ENCODE data around the gene PTP4A2. TPM values are rescaled to one million over a fixed set of nuclear protein-coding genes. Genes with fewer than 3 reads are reported as not detected.
"Not testable (repeated sequence)": the region's sequence is repeated elsewhere in the genome, so short reads cannot be mapped to it uniquely, and the experiment has no call there.

PTP4A2 gene
- total RNA-seq, 1 experiment from 2014 or later: 169 TPM

GRCh38 chr1:31951276-31951675 lies 13.1 kb upstream of the PTP4A2 start:
- Mint-ChIP-seq H3K4me1 (ENCODE audit: low read depth, unreplicated experiment) (peaks cover 17% of the 10 kb centered on the region), H3K27ac (ENCODE audit: unreplicated experiment) (no peak overlapping the region), H3K27me3 (ENCODE audit: insufficient read depth, unreplicated experiment) (no peaks in the 10 kb centered on the region), H3K4me3 (ENCODE audit: unreplicated experiment) (no peak overlapping the region), H3K36me3 (ENCODE audit: insufficient read depth, unreplicated experiment) (peaks cover 5% of the 10 kb centered on the region), H3K9me3 (ENCODE audit: unreplicated experiment) (no peaks in the 10 kb centered on the region)
- CTCF ChIA-PET: interaction anchor here (1.3 kb wide), 1 partner anchor 13 kb away, joined by 3 read pairs; no protein-coding TSS in a partner anchor
- POLR2A ChIA-PET: no interaction called here
- no TSS peak for BruUV-seq (replicated peaks)
- Histone ChIP-seq H3K9me3 (no peaks in the 10 kb centered on the region), H3K4me1 (peaks cover 20% of the 10 kb centered on the region), H3K36me3 (ENCODE audit: control insufficient read depth, insufficient read depth, low read length) (no peaks in the 10 kb centered on the region), H3K27me3 (replicated peaks; ENCODE audit: control insufficient read depth, insufficient read depth, low read length) (no peaks in the 10 kb centered on the region), H3K4me3 (ENCODE audit: low read depth, low read length) (no peak overlapping the region)
- DNase-seq: no peak
- TF ChIP-seq CTCF (IDR thresholded peaks at IDR 0.05; ENCODE audit: insufficient read depth in 1 of 2, low read depth in 1 of 2, low read length in 1 of 2, severe bottlenecking in 1 of 2, unreplicated experiment in 1 of 2): no peak
- intact Hi-C loops (cut with micrococcal nuclease; ENCODE audit: unreplicated experiment): no loop called here

- no peak for TF ChIP-seq CTCF (IDR thresholded peaks at IDR 0.05; ENCODE audit: insufficient read depth in 1 of 2, low read depth in 1 of 2, low read length in 1 of 2, severe bottlenecking in 1 of 2, unreplicated experiment in 1 of 2)
- ChIA-PET CTCF (no interaction called here), POLR2A (interaction anchor here (0.5 kb wide), 1 partner anchor 47 kb away, joined by 14 read pairs; no protein-coding TSS in a partner anchor)
- Histone ChIP-seq H3K4me3 (ENCODE audit: low read depth, low read length) (no peak overlapping the region), H3K4me1 (peaks cover 6% of the 10 kb centered on the region), H3K9me3 (no peaks in the 10 kb centered on the region), H3K27me3 (replicated peaks; ENCODE audit: control insufficient read depth, insufficient read depth, low read length) (no peaks in the 10 kb centered on the region), H3K36me3 (ENCODE audit: control insufficient read depth, insufficient read depth, low read length) (no peaks in the 10 kb centered on the region)
- Mint-ChIP-seq H3K4me1 (ENCODE audit: low read depth, unreplicated experiment) (peaks cover 7% of the 10 kb centered on the region), H3K4me3 (ENCODE audit: unreplicated experiment) (no peak overlapping the region), H3K27me3 (ENCODE audit: insufficient read depth, unreplicated experiment) (no peaks in the 10 kb centered on the region), H3K36me3 (ENCODE audit: insufficient read depth, unreplicated experiment) (no peaks in the 10 kb centered on the region), H3K27ac (ENCODE audit: unreplicated experiment) (no peak overlapping the region), H3K9me3 (ENCODE audit: unreplicated experiment) (no peaks in the 10 kb centered on the region)
- intact Hi-C loops (cut with micrococcal nuclease; ENCODE audit: unreplicated experiment): no loop called here
- BruUV-seq (replicated peaks): no TSS peak
- no peak for DNase-seq
Measured at GRCh38 chr1:31949862-31950261, 11.7 kb upstream of the PTP4A2 start.

GRCh38 chr1:31945677-31946076 lies 7.5 kb upstream of the PTP4A2 start:
- H3K9me3 ChIP-seq; BruUV-seq (replicated peaks); H3K27me3 ChIP-seq (replicated peaks; ENCODE audit: control insufficient read depth, insufficient read depth, low read length); DNase-seq; H3K36me3 ChIP-seq (ENCODE audit: control insufficient read depth, insufficient read depth, low read length); H3K27me3 Mint-ChIP-seq (ENCODE audit: insufficient read depth, unreplicated experiment); H3K4me1 Mint-ChIP-seq (ENCODE audit: low read depth, unreplicated experiment); H3K4me3 Mint-ChIP-seq (ENCODE audit: unreplicated experiment); H3K36me3 Mint-ChIP-seq (ENCODE audit: insufficient read depth, unreplicated experiment); CTCF ChIA-PET; intact Hi-C loops (cut with micrococcal nuclease; ENCODE audit: unreplicated experiment); H3K27ac Mint-ChIP-seq (ENCODE audit: unreplicated experiment); H3K9me3 Mint-ChIP-seq (ENCODE audit: unreplicated experiment); H3K4me3 ChIP-seq (ENCODE audit: low read depth, low read length); POLR2A ChIA-PET: not testable (repeated sequence)
- peaks cover 11% of the 10 kb centered on the region for H3K4me1 ChIP-seq

Measured in Caco-2 (cell line).